PC-3 (cell line): ENCODE measurements around the gene CACNA1B. TPM values are rescaled to one million over a fixed set of nuclear protein-coding genes. Genes with fewer than 3 reads are reported as not detected.
"Not testable (repeated sequence)": the region's sequence is repeated elsewhere in the genome, so short reads cannot be mapped to it uniquely, and the experiment has no call there.

Experiments
- ATAC-seq: fragments of 200-7000 bp; cut with Tn5 transposase; 2 replicates; pipeline ENCODE4 v1.9.1; 2020; ENCODE audit warnings: mild to moderate bottlenecking, moderate library complexity
- Bru-seq: library from RNA; stranded (reverse); fragments of 400-500 nt; gene quantifications from one replicate; lab custom pipeline; 2021; lab: Mats Ljungman, UMichigan
- BruChase-seq, 2 experiments: library from RNA; stranded (reverse); fragments of 400-500 nt; gene quantifications; one replicate each; lab custom pipeline; 2021; lab: Mats Ljungman, UMichigan
- BruUV-seq: library from RNA; stranded (reverse); fragments of 400-500 nt; replicated peaks from 2 replicates; lab custom pipeline; 2021; lab: Mats Ljungman, UMichigan
- CTCF ChIA-PET: fragments of 300-600 bp; sonication (Branson Sonifier 250); formaldehyde crosslinking; loops from one replicate; lab custom pipeline; 2022; ENCODE audit warnings: antibody characterized with exemption; lab: Charles Lee
- POLR2A ChIA-PET: fragments of 300-600 bp; sonication (Branson Sonifier 250); formaldehyde crosslinking; loops from one replicate; lab custom pipeline; 2022; ENCODE audit warnings: antibody characterized with exemption; ENCODE audit not compliant: unreplicated experiment; lab: Charles Lee
- DNase-seq: peaks from one replicate; pipeline ENCODE4 v3.0.0-alpha.2; 2015
- H2AFZ ChIP-seq: fragments of 300-600 bp; sonication (generic); 2 replicates; pipeline ENCODE4 v1.6.0; 2016; ENCODE audit warnings: antibody characterized with exemption, low read length
- H3F3A ChIP-seq: fragments of 300-600 bp; sonication (generic); one replicate; pipeline ENCODE4 v1.6.0; 2017; ENCODE audit warnings: antibody characterized with exemption, low read length, control low read depth, mild to moderate bottlenecking; ENCODE audit not compliant: unreplicated experiment
- H3K27ac ChIP-seq: fragments of 300-600 bp; sonication (generic); 2 replicates; pipeline ENCODE4 v1.5.1; 2016; ENCODE audit warnings: mild to moderate bottlenecking, low read length
- H3K27me3 ChIP-seq: fragments of 300-600 bp; sonication (generic); 2 replicates; pipeline ENCODE4 v1.6.1; 2016; ENCODE audit warnings: low read length, mixed read lengths
- H3K36me3 ChIP-seq: fragments of 300-600 bp; sonication (generic); 2 replicates; pipeline ENCODE4 v1.6.1; 2016; ENCODE audit warnings: low read depth, mixed run types, low read length, mixed read lengths
- H3K4me1 ChIP-seq: fragments of 300-600 bp; sonication (generic); 2 replicates; pipeline ENCODE4 v1.5.1; 2016; ENCODE audit warnings: low read length; ENCODE audit not compliant: insufficient read depth
- H3K4me2 ChIP-seq: fragments of 300-600 bp; sonication (generic); 2 replicates; pipeline ENCODE4 v1.6.0; 2016; ENCODE audit warnings: low read length
- H3K4me3 ChIP-seq: fragments of 300-600 bp; sonication (generic); 2 replicates; pipeline ENCODE4 v1.5.1; 2016; ENCODE audit warnings: mild to moderate bottlenecking, low read length, mixed read lengths
- H3K79me2 ChIP-seq: fragments of 300-600 bp; sonication (generic); 2 replicates; pipeline ENCODE4 v1.6.1; 2017; ENCODE audit warnings: low read length, mixed read lengths
- H3K9ac ChIP-seq: fragments of 300-600 bp; sonication (generic); 2 replicates; pipeline ENCODE4 v1.6.0; 2016; ENCODE audit warnings: mild to moderate bottlenecking, low read length
- H3K9me2 ChIP-seq: fragments of 300-600 bp; sonication (generic); replicated peaks from 2 replicates; pipeline ENCODE4 v1.6.1; 2016; ENCODE audit warnings: mixed run types, low read length, mixed read lengths
- H3K9me3 ChIP-seq: fragments of 300-600 bp; sonication (generic); 2 replicates; pipeline ENCODE4 v1.6.1; 2016; ENCODE audit warnings: low read length, mixed read lengths
- H4K20me1 ChIP-seq: fragments of 300-600 bp; sonication (generic); 2 replicates; pipeline ENCODE4 v1.6.1; 2016; ENCODE audit warnings: low read length, mixed read lengths
- CTCF ChIP-seq: fragments of 300-600 bp; sonication (generic); conservative IDR thresholded peaks from 2 replicates; pipeline ENCODE4 v1.5.1; 2017; ENCODE audit warnings: antibody characterized with exemption, low read depth, mild to moderate bottlenecking, low read length
- EZH2 ChIP-seq: fragments of 300-600 bp; sonication (generic); IDR thresholded peaks from one replicate; pipeline ENCODE4 v1.6.1; 2017; ENCODE audit warnings: antibody characterized with exemption, mild to moderate bottlenecking, low read length; ENCODE audit not compliant: unreplicated experiment
- EZH2phosphoT487 ChIP-seq: fragments of 300-600 bp; sonication (generic); IDR thresholded peaks from 2 replicates; pipeline ENCODE4 v1.6.1; 2018; ENCODE audit warnings: mild to moderate bottlenecking, antibody characterized with exemption, low read length, borderline replicate concordance
- intact Hi-C: fragments of 100-400 bp; cut with micrococcal nuclease; formaldehyde crosslinking; loops from 2 replicates; pipeline ENCODE4 v1.9.0; 2023
- long read RNA-seq: library from polyadenylated mRNA; unstranded; transcript quantifications from one replicate; pipeline ENCODE4 v2.0.0, GENCODE V29; 2021; ENCODE audit not compliant: unreplicated experiment
- total RNA-seq: library from RNA; depleted of rRNA; stranded (reverse); fragments of >200 nt; gene quantifications from 2 replicates; pipeline ENCODE4 v1.2.3, GENCODE V29; 2014; rRNA removed

The CACNA1B gene
- total RNA-seq (not detected in 2 replicates), Bru-seq, nascent RNA (percentile 6 among the genes with signal in this experiment), BruChase-seq, experiment 1, labeled RNA remaining after a 6-hour chase (percentile 13 among the genes with signal in this experiment), BruChase-seq, experiment 2, labeled RNA remaining after a 2-hour chase (percentile 13 among the genes with signal in this experiment)
- long read RNA-seq, result 0 reads

GRCh38 chr9:137877506-137878122 is at the start of gene CACNA1B:
CACNA1B (plus strand) TSS chr9:137877782; CDS start chr9:137877934, 152 bp downstream.
- H3K4me1 ChIP-seq, CTCF ChIA-PET, DNase-seq, H3K4me2 ChIP-seq, ATAC-seq, H3K79me2 ChIP-seq, H3F3A ChIP-seq, H3K36me3 ChIP-seq, H3K27ac ChIP-seq, BruUV-seq, H3K27me3 ChIP-seq, H3K9ac ChIP-seq, H3K4me3 ChIP-seq, H3K9me2 ChIP-seq, H2AFZ ChIP-seq, H4K20me1 ChIP-seq, intact Hi-C loops, POLR2A ChIA-PET, H3K9me3 ChIP-seq: not testable (repeated sequence)

- H3K79me2 ChIP-seq, result no peaks in the 10 kb centered on the region
- ChIA-PET CTCF (no interaction called here), POLR2A (no interaction called here)
- H3K4me1 ChIP-seq, result no peaks in the 10 kb centered on the region
- no peak overlapping the region for H3K27ac ChIP-seq
- no peak overlapping the region for H3K9ac ChIP-seq
- no TSS peak for BruUV-seq
- no peak overlapping the region for H3K4me2 ChIP-seq
- no peaks in the 10 kb centered on the region for H4K20me1 ChIP-seq
- H2AFZ ChIP-seq, result no peak overlapping the region
- H3K9me3 ChIP-seq, result no peaks in the 10 kb centered on the region
- intact Hi-C loops, result no loop called here
- no peaks in the 10 kb centered on the region for H3K9me2 ChIP-seq
- no peaks in the 10 kb centered on the region for H3F3A ChIP-seq
- DNase-seq (no peak), ATAC-seq (no peak)
- no peaks in the 10 kb centered on the region for H3K27me3 ChIP-seq
- no peak for TF ChIP-seq EZH2phosphoT487
- TF ChIP-seq CTCF, result no peak
- no peak for TF ChIP-seq EZH2
- H3K36me3 ChIP-seq, result no peaks in the 10 kb centered on the region
- H3K4me3 ChIP-seq, result no peak overlapping the region
These were observed 49.6 kb upstream of the CACNA1B start for GRCh38 chr9:137827908-137828526.

- BruUV-seq, result no TSS peak
- H3K36me3 ChIP-seq, result no peaks in the 10 kb centered on the region
- TF ChIP-seq EZH2 (no peak), CTCF (no peak), EZH2phosphoT487 (no peak)
These were observed 48.9 kb upstream of the CACNA1B start for GRCh38 chr9:137828527-137829259.

More at GRCh38 chr9:137828527-137829259, 48.9 kb upstream of the CACNA1B start:
- H3K27ac ChIP-seq, result no peak overlapping the region
- no peaks in the 10 kb centered on the region for H3K4me1 ChIP-seq
- intact Hi-C loops, result no loop called here
- no peaks in the 10 kb centered on the region for H4K20me1 ChIP-seq
- H2AFZ ChIP-seq, result no peak overlapping the region
- ChIA-PET POLR2A (no interaction called here), CTCF (no interaction called here)
- no peak for ATAC-seq
- no peaks in the 10 kb centered on the region for H3F3A ChIP-seq
- H3K9me2 ChIP-seq, result no peaks in the 10 kb centered on the region
- no peak overlapping the region for H3K4me2 ChIP-seq
- no peaks in the 10 kb centered on the region for H3K27me3 ChIP-seq
- H3K4me3 ChIP-seq, result no peak overlapping the region
- DNase-seq, result no peak
- H3K9me3 ChIP-seq, result no peaks in the 10 kb centered on the region
- H3K79me2 ChIP-seq, result no peaks in the 10 kb centered on the region
- no peak overlapping the region for H3K9ac ChIP-seq
